Gastroesophageal sphincter (tissue), 2 donors: ENCODE data around the gene GIMAP8.

ENCODE experiments used
- EP300 ChIP-seq: sonication (generic); formaldehyde crosslinking; IDR thresholded peaks from one replicate; pipeline ENCODE4 v1.6.1; 2017; ENCODE audit warnings: antibody characterized with exemption, mild to moderate bottlenecking
- POLR2A ChIP-seq, 2 donors: fragments of 450-650 bp; IDR thresholded peaks; one replicate each; pipeline ENCODE4 v1.6.1; 2017; ENCODE audit warnings: antibody characterized with exemption in 2 of 2, mild to moderate bottlenecking in 2 of 2, moderate library complexity in 1 of 2
- POLR2AphosphoS5 ChIP-seq: sonication (generic); formaldehyde crosslinking; IDR thresholded peaks from one replicate; pipeline ENCODE4 v1.6.1; 2017; ENCODE audit warnings: antibody characterized with exemption

DNA sequence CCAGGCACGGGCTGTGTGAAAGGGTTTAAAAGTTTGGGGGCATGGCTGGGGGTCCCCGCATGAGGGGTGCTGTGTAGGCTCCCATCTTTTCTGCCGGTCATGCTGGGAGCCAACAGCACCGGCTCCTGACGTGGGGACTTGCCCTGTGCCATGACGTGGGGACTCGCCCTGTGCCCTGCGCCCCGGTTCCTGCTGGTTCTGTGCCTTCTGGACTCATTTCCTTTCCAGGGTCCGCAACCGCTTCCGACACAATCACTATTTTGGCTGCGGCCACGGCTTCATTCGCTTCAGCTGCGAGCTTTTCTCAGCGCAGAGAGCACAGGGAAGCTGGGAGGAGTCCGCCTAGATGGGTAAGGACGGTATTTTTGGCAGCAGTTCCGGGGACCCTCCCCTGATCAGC is 7.6 kb upstream of the GIMAP8 start:
- TF ChIP-seq POLR2A (IDR thresholded peaks at IDR 0.05) (no peak), POLR2AphosphoS5 (no peak), EP300 (no peak)
